Mesenchymal stem cell (in vitro differentiated cells and primary cell): Measurements from ENCODE around the gene PLCD4.
A peak's percentile ranks its signal among the peaks of the same experiment; 100 is the strongest.

ENCODE experiments used
- DNase-seq: peaks from one replicate; pipeline ENCODE4 v3.0.0-alpha.2; 2013
- H2AFZ ChIP-seq: one replicate; pipeline ENCODE4 v1.6.1; 2013; ENCODE audit warnings: low read depth, mild to moderate bottlenecking, control low read depth, inconsistent platforms, low read length, moderate library complexity
- H2AK5ac ChIP-seq: 2 replicates; pipeline ENCODE4 v1.6.1; 2013; ENCODE audit warnings: low read length, moderate library complexity, mild to moderate bottlenecking, inconsistent platforms; ENCODE audit not compliant: severe bottlenecking
- H2BK120ac ChIP-seq: one replicate; pipeline ENCODE4 v1.6.1; 2013; ENCODE audit warnings: low read depth, mild to moderate bottlenecking, inconsistent platforms, low read length, moderate library complexity
- H2BK12ac ChIP-seq, 2 experiments: one replicate each; pipeline ENCODE4 v1.6.1; 2013; ENCODE audit warnings: inconsistent platforms in 2 of 2, low read length in 2 of 2, mild to moderate bottlenecking in 2 of 2, moderate library complexity in 2 of 2, control low read depth in 1 of 2
- H2BK15ac ChIP-seq: one replicate; pipeline ENCODE4 v1.6.1; 2013; ENCODE audit warnings: mild to moderate bottlenecking, low read depth, inconsistent platforms; ENCODE audit not compliant: poor library complexity, severe bottlenecking
- H2BK5ac ChIP-seq: 2 replicates; pipeline ENCODE4 v1.6.1; 2013; ENCODE audit warnings: low read depth, mild to moderate bottlenecking, low read length, control low read depth, inconsistent platforms; ENCODE audit not compliant: poor library complexity, severe bottlenecking
- H3K14ac ChIP-seq, 2 experiments: one replicate each; pipeline ENCODE4 v1.6.1; 2013; ENCODE audit warnings: inconsistent platforms in 2 of 2, low read length in 2 of 2, control low read depth in 1 of 2, mild to moderate bottlenecking in 1 of 2, moderate library complexity in 1 of 2
- H3K18ac ChIP-seq, 2 experiments: one replicate each; pipeline ENCODE4 v1.6.1; 2013; ENCODE audit warnings: inconsistent platforms in 2 of 2, low read length in 2 of 2, control low read depth in 1 of 2, low read depth in 1 of 2, mild to moderate bottlenecking in 1 of 2
- H3K23ac ChIP-seq, 2 experiments: one replicate each; pipeline ENCODE4 v1.6.1; 2013; ENCODE audit warnings: inconsistent platforms in 2 of 2, low read length in 2 of 2, mild to moderate bottlenecking in 2 of 2, moderate library complexity in 2 of 2, control low read depth in 1 of 2
- H3K27ac ChIP-seq: 2 replicates; pipeline ENCODE4 v1.5.1; 2013; ENCODE audit warnings: mild to moderate bottlenecking, moderate library complexity, low read length, control low read depth, inconsistent platforms; ENCODE audit not compliant: poor library complexity, severe bottlenecking
- H3K27me3 ChIP-seq, 2 experiments: 2 replicates each; pipeline versions ENCODE4 v1.6.1 to v1.7.0; 2013; ENCODE audit warnings: low read length in 2 of 2, mild to moderate bottlenecking in 2 of 2, moderate library complexity in 2 of 2, control low read depth in 1 of 2, inconsistent platforms in 1 of 2; ENCODE audit not compliant: control insufficient read depth in 1 of 2, insufficient read depth in 1 of 2
- H3K36me3 ChIP-seq, 2 experiments: 2 replicates each; pipeline versions ENCODE4 v1.6.1 to v1.7.0; 2013; ENCODE audit warnings: low read length in 2 of 2, control low read depth in 1 of 2, inconsistent platforms in 1 of 2, low read depth in 1 of 2, mild to moderate bottlenecking in 1 of 2; ENCODE audit not compliant: insufficient read depth in 2 of 2, control insufficient read depth in 1 of 2
- H3K4ac ChIP-seq, 2 experiments: one replicate each; pipeline ENCODE4 v1.6.1; 2013; ENCODE audit warnings: inconsistent platforms in 2 of 2, low read length in 2 of 2, mild to moderate bottlenecking in 2 of 2, moderate library complexity in 2 of 2, control low read depth in 1 of 2, low read depth in 1 of 2
- H3K4me1 ChIP-seq: 2 replicates; pipeline ENCODE4 v1.6.1; 2013; ENCODE audit warnings: low read depth, low read length, control low read depth; ENCODE audit not compliant: control insufficient read depth, insufficient read depth
- H3K4me2 ChIP-seq: 2 replicates; pipeline ENCODE4 v1.6.1; 2013; ENCODE audit warnings: low read length, mild to moderate bottlenecking, inconsistent platforms; ENCODE audit not compliant: poor library complexity, severe bottlenecking
- H3K4me3 ChIP-seq, 2 experiments: 2 replicates each; pipeline versions ENCODE4 v1.5.1 to v1.7.0; 2013; ENCODE audit warnings: low read length in 2 of 2, mild to moderate bottlenecking in 2 of 2, control low read depth in 1 of 2, low read depth in 1 of 2; ENCODE audit not compliant: insufficient read depth in 1 of 2
- H3K79me1 ChIP-seq: replicated peaks from 2 replicates; pipeline ENCODE4 v1.6.1; 2013; ENCODE audit warnings: mild to moderate bottlenecking, control low read depth, low read length, inconsistent platforms; ENCODE audit not compliant: poor library complexity, severe bottlenecking
- H3K9ac ChIP-seq: 2 replicates; pipeline ENCODE4 v1.7.0; 2013; ENCODE audit warnings: mild to moderate bottlenecking, low read length, moderate library complexity
- H3K9me3 ChIP-seq: 2 replicates; pipeline ENCODE4 v1.7.0; 2013; ENCODE audit warnings: mild to moderate bottlenecking, low read length; ENCODE audit not compliant: control insufficient read depth
- H4K8ac ChIP-seq: one replicate; pipeline ENCODE4 v1.6.1; 2013; ENCODE audit warnings: inconsistent platforms, mild to moderate bottlenecking, low read length, moderate library complexity
- H4K91ac ChIP-seq: one replicate; pipeline ENCODE4 v1.6.1; 2013; ENCODE audit warnings: mild to moderate bottlenecking, low read length, inconsistent platforms
- WGBS: methylation state at CpG from one replicate; pipeline ENCODE4 v1.1.7; 2013; ENCODE audit warnings: mixed read lengths; 5-methylcytosine and 5-hydroxymethylcytosine counted together

Gene PLCD4

GRCh38 chr2:218605432-218605831 is 2.3 kb upstream of the PLCD4 start:
- Histone ChIP-seq H3K9me3 (no peaks in the 10 kb centered on the region), H3K27me3 (no peaks in the 10 kb centered on the region), H4K91ac (no peak overlapping the region), H3K4me3 (peak overlapping the region in 1 of 2 experiments; percentile 46), H2BK15ac (no peak overlapping the region), H3K36me3 (no peaks in the 10 kb centered on the region), H2BK12ac (no peak overlapping the region), H3K9ac (peak overlapping the region; percentile 16), H3K4me2 (no peak overlapping the region), H3K18ac (no peak overlapping the region), H3K27ac (peak overlapping the region; percentile 59), H4K8ac (no peak overlapping the region), H3K4ac (no peak overlapping the region), H3K14ac (no peak overlapping the region), H3K4me1 (peaks cover 6% of the 10 kb centered on the region), H3K23ac (no peak overlapping the region), H2AK5ac (no peak overlapping the region), H2BK5ac (no peak overlapping the region), H2AFZ (no peak overlapping the region), H3K79me1 (peaks cover 2% of the 10 kb centered on the region), H2BK120ac (no peak overlapping the region)
- no peak for DNase-seq
- WGBS = 97% methylated on average over 2 of the region's 2 CpGs

DNA sequence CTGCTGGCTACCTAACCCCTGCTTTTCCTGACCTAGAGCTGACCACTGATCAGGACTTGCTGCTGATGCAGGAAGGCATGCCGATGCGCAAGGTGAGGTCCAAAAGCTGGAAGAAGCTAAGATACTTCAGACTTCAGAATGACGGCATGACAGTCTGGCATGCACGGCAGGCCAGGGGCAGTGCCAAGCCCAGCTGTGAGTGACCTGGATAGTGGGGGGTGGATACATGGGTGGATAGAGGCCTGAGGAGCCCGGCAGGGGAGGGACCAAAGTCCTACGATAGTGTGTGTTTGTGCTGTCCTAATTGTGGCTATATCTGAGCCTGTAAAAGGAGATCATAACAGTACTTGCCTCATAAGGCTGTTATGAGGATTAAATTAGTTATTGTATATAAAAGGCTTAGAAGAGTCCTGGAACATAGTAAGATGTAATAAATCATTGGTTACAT is 8.2 kb downstream of the PLCD4 start:
- Histone ChIP-seq H4K91ac (no peak overlapping the region), H3K14ac (no peak overlapping the region), H2AK5ac (no peak overlapping the region), H3K36me3 (peaks cover 8 to 12% of the 10 kb centered on the region in 2 experiments), H2BK12ac (no peak overlapping the region), H3K27ac (no peak overlapping the region), H3K23ac (no peak overlapping the region), H3K18ac (no peak overlapping the region), H3K27me3 (no peaks in the 10 kb centered on the region), H3K9ac (no peak overlapping the region), H4K8ac (no peak overlapping the region), H2BK120ac (no peak overlapping the region), H3K4me1 (no peaks in the 10 kb centered on the region), H3K4ac (no peak overlapping the region), H2BK5ac (no peak overlapping the region), H2AFZ (no peak overlapping the region), H3K4me2 (no peak overlapping the region), H3K9me3 (no peaks in the 10 kb centered on the region), H3K4me3 (no peak overlapping the region), H3K79me1 (no peaks in the 10 kb centered on the region), H2BK15ac (no peak overlapping the region)
- WGBS = 95% methylated on average over 6 of the region's 6 CpGs
- no peak for DNase-seq

DNA sequence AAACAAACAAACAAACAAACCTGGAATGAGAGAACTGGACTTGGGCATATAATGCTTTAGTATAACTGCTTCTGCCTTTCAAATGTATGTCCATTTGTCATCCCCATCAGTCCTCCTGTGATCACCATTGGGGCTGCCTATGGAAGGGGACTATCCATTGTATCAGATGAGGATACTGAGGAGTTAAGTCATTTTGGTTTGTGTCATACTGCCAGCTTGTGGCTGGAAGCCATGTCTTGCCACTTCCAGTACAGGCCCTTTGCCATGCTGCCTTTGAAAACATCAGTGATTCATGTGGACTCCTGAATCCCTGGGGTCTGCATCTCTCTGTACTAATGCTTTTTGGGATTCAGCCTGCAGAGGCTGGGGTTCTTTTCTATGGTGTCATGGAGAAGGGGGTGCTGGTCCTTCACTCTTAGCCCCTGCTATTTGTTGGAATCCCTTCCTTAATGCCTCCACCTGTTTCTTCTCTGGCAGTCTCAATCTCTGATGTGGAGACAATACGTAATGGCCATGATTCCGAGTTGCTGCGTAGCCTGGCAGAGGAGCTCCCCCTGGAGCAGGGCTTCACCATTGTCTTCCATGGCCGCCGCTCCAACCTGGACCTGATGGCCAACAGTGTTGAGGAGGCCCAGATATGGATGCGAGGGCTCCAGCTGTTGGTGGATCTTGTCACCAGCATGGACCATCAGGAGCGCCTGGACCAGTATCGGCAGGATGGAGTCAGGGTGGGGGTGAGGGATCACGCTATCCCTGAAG is 10.6 kb downstream of the PLCD4 start:
- Histone ChIP-seq H3K4me2 (no peak overlapping the region), H3K9ac (no peak overlapping the region), H3K14ac (no peak overlapping the region), H3K9me3 (no peaks in the 10 kb centered on the region), H4K91ac (no peak overlapping the region), H3K27me3 (no peaks in the 10 kb centered on the region), H4K8ac (no peak overlapping the region), H2BK120ac (no peak overlapping the region), H2BK5ac (no peak overlapping the region), H3K36me3 (peaks cover 12 to 19% of the 10 kb centered on the region in 2 experiments), H2BK15ac (no peak overlapping the region), H3K4me1 (no peaks in the 10 kb centered on the region), H2BK12ac (no peak overlapping the region), H3K18ac (no peak overlapping the region), H3K4ac (no peak overlapping the region), H2AK5ac (no peak overlapping the region), H3K23ac (no peak overlapping the region), H3K27ac (no peak overlapping the region), H3K79me1 (no peaks in the 10 kb centered on the region), H3K4me3 (no peak overlapping the region), H2AFZ (no peak overlapping the region)
- 94% methylated on average over 9 of the region's 9 CpGs for WGBS
- no peak for DNase-seq

DNA sequence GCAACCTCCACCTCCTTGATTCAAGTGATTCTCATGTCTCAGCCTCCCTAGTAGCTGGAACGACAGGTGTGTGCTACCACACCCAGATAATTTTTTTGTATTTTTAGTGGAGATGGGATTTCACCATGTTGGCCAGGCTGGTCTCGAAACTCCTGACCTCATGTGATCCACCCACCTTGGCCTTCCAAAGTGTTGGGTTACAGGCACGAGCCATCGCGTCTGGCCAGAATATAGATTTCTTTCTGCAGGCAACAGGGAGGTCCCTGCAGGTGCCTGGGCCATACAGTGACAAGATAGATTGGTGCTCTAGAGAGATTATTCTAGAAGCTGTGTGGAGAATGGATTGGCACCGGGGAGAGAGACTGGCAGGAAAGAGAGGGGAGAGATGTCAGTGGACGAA is 13.3 kb downstream of the PLCD4 start:
- Histone ChIP-seq H2BK12ac (no peak overlapping the region), H2AFZ (no peak overlapping the region), H3K27ac (no peak overlapping the region), H3K23ac (no peak overlapping the region), H3K4me2 (no peak overlapping the region), H3K79me1 (no peaks in the 10 kb centered on the region), H3K14ac (no peak overlapping the region), H4K91ac (no peak overlapping the region), H2BK120ac (no peak overlapping the region), H3K9me3 (no peaks in the 10 kb centered on the region), H3K4me1 (no peaks in the 10 kb centered on the region), H3K9ac (no peak overlapping the region), H2BK15ac (no peak overlapping the region), H3K36me3 (peaks cover 8 to 16% of the 10 kb centered on the region in 2 experiments), H3K4me3 (no peak overlapping the region), H3K18ac (no peak overlapping the region), H4K8ac (no peak overlapping the region), H3K27me3 (no peaks in the 10 kb centered on the region), H2AK5ac (no peak overlapping the region), H3K4ac (no peak overlapping the region), H2BK5ac (no peak overlapping the region)
- WGBS = 77% methylated on average over 5 of the region's 7 CpGs
- DNase-seq = no peak
